Body of pancreas (tissue), 4 donors: Measurements from ENCODE around the gene NUCKS1.

Experiments
- CTCF ChIP-seq, 7 experiments: fragments of 450-650 bp in 4 of 7; fragments of 200-600 bp in 3 of 7; sonication (generic) in 3 of 7; IDR thresholded peaks; one replicate each; pipeline ENCODE4 v1.5.1; 2016 to 2019; ENCODE audit warnings: antibody characterized with exemption in 7 of 7
- POLR2A ChIP-seq, 3 donors: fragments of 450-650 bp; IDR thresholded peaks; one replicate each; pipeline ENCODE4 v1.6.1; 2016; ENCODE audit warnings: antibody characterized with exemption in 3 of 3, mild to moderate bottlenecking in 2 of 3

GRCh38 chr1:205785446-205785845, 35.5 kb upstream of the NUCKS1 start:
- no peak for TF ChIP-seq CTCF (IDR thresholded peaks at IDR 0.05)
- no peak for TF ChIP-seq POLR2A (IDR thresholded peaks at IDR 0.05)
